Activated CD8-positive, alpha-beta T cell treated with anti-CD3 and anti-CD28 coated beads, Interleukin-2, amount 10 ng/mL, durations not matched to agents 7 days and 5 days (primary cell): ENCODE data around the gene UMPS. TPM values are rescaled to one million over a fixed set of nuclear protein-coding genes. Genes with fewer than 3 reads are reported as not detected.

Experiments
- ATAC-seq: fragments of 150-1000 bp; cut with Tn5 transposase; one replicate; pipeline ENCODE4 v1.10.0; 2021; ENCODE audit warnings: moderate library complexity
- CTCF ChIA-PET: fragments of 350-600 bp; sonication (Branson Sonifier 250); formaldehyde crosslinking; loops from one replicate; lab custom pipeline; 2021; ENCODE audit warnings: antibody characterized with exemption; lab: Charles Lee
- POLR2A ChIA-PET: fragments of 350-600 bp; sonication (Branson Sonifier 250); formaldehyde crosslinking; loops from one replicate; lab custom pipeline; 2021; ENCODE audit warnings: antibody characterized with exemption; lab: Charles Lee
- DNase-seq: peaks from one replicate; pipeline ENCODE4 v3.0.0-alpha.2; 2020
- H3K27ac Mint-ChIP-seq: one replicate; pipeline ENCODE4 v1.8.0; 2021; ENCODE audit warnings: mild to moderate bottlenecking, mixed read lengths
- H3K27me3 Mint-ChIP-seq: one replicate; pipeline ENCODE4 v1.8.0; 2021; ENCODE audit warnings: low read depth, mixed read lengths
- H3K36me3 Mint-ChIP-seq: one replicate; pipeline ENCODE4 v1.8.0; 2021; ENCODE audit warnings: low read depth, mixed read lengths
- H3K4me1 Mint-ChIP-seq: one replicate; pipeline ENCODE4 v1.8.0; 2021; ENCODE audit warnings: low read depth, mixed read lengths
- H3K4me3 Mint-ChIP-seq: one replicate; pipeline ENCODE4 v1.8.0; 2021; ENCODE audit warnings: mild to moderate bottlenecking, mixed read lengths
- H3K9me3 Mint-ChIP-seq: one replicate; pipeline ENCODE4 v1.8.0; 2022; ENCODE audit warnings: mixed read lengths; ENCODE audit not compliant: insufficient read depth
- total RNA-seq, 2 experiments: library from RNA; stranded (reverse); gene quantifications; one replicate each; pipeline ENCODE4 v1.2.3, GENCODE V29; 2021

UMPS gene
- total RNA-seq, 2 experiments from 2014 or later, result 32.9 to 38.8 TPM

DNA sequence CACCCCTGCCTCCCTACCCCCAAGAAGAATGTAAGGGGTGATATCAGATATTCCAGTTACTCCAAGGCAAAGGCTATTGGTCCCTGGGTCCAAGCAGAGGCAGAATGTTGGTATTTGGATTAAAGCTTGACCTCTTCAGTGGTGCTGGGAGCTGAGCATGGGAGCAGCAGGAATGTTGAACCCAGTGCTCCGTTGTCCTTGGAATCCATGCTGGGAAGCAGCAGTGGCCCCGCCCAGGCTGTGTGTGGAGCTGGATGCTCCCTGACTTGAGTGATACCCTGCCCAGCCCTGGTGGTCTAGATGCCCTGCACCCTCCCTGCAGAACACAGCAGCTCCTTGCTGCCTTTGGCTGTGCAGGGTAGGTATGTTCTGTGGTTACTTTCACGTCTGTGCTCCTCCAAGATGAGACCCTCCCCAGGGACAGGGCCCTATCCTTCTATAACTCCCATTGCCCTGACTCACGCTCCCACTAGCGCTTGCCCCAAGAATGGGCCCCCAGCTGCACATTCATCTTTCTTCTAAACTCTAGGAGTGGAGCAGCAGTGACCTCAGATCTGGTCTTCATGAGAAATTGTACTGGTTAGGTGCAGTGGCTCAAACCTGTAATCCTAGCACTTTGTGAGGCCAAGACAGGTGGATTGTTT is 35.1 kb downstream of the UMPS start:
- ATAC-seq (no peak), DNase-seq (no peak)
- Mint-ChIP-seq H3K4me1 (peaks cover 6% of the 10 kb centered on the region), H3K4me3 (no peak overlapping the region), H3K9me3 (no peaks in the 10 kb centered on the region), H3K36me3 (no peaks in the 10 kb centered on the region), H3K27me3 (peaks cover 3% of the 10 kb centered on the region), H3K27ac (no peak overlapping the region)
- POLR2A ChIA-PET, result no interaction called here
- CTCF ChIA-PET, result interaction anchor here (8.3 kb wide), 1 partner anchor 139 kb away, joined by 194 read pairs; no protein-coding TSS in a partner anchor

DNA sequence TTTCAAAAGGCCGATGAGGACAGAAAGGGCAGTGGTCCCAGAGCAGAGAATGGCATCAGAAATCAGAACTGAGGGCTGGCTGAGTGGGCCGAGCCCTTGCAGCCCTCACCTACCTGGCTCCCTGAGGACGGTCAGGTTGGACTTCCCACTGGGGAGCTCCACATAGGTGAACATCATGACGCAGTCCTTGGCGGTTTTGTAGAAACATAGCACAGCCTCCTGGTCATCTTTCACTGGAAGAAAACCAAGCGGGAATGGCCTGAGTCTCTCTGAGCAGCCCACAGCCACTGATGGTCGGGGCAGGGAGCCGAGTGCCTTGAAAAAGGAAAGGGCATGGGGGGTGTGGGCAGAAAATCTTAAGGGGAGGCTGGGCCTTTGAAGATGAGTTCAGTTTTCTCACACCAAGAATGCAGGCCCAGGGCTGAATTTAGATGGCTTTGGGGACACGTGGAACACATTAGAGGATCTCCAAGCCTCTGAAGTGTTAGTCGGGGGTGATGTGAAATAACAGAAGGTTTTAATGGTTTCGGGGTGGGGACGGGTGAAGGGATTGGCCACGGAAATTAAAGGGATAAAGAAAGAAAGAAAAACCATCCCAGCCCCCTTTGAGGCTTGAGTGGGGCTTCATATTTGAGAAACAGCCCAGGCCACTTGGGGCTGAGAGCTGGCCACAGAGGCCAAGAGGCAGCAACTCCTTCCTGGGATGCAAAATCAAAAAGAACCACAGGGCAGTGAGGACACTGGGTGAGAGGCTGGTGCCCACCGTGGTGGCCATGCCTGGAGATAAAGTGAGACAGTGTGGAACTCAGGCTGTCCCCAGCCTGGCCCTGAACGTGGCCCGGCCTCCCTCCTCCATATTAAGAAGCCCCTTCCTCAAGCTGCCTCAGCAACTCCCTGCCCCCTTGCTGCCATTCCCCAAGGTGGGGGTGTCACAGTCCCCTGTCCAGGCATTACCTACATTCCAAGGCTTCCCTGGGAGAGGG is 36.2 kb downstream of the UMPS start:
- ATAC-seq (no peak), DNase-seq (no peak)
- Mint-ChIP-seq H3K4me3 (no peak overlapping the region), H3K27ac (no peak overlapping the region), H3K9me3 (no peaks in the 10 kb centered on the region), H3K4me1 (peaks cover 3% of the 10 kb centered on the region), H3K36me3 (no peaks in the 10 kb centered on the region), H3K27me3 (peaks cover 9% of the 10 kb centered on the region)
- ChIA-PET POLR2A (no interaction called here), CTCF (interaction anchor here (0.8 to 5.6 kb wide), 2 partner anchors 133 to 136 kb away, joined by 3 to 33 read pairs; no protein-coding TSS in a partner anchor)

DNA sequence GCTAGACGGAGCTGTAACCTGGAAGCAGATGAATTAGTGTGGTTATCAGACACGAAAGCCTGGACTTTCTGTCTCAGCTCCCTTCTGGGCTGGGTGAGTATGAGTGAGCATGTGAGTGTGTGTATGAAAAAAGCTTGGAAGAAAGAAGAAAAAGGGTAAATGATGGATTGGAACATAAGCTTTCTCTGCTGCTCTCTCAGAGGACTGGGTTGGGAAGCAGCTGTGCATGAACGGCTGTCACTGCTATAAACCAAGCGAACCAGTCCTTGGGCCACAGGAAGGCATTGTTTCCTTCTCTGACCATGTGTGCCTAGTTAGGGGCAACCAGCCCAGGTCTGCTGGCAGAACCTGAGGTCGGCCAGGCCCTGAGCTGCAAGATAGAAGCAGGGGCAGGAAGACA is 37.0 kb downstream of the UMPS start:
- DNase-seq (no peak), ATAC-seq (no peak)
- no peaks in the 10 kb centered on the region for H3K4me1 Mint-ChIP-seq
- H3K27me3 Mint-ChIP-seq, result peaks cover 14% of the 10 kb centered on the region
- ChIA-PET CTCF (interaction anchor here (0.8 to 5.6 kb wide), 2 partner anchors 133 to 135 kb away, joined by 3 to 33 read pairs; no protein-coding TSS in a partner anchor), POLR2A (no interaction called here)
- H3K27ac Mint-ChIP-seq, result no peak overlapping the region
- no peaks in the 10 kb centered on the region for H3K36me3 Mint-ChIP-seq
- no peak overlapping the region for H3K4me3 Mint-ChIP-seq
- no peaks in the 10 kb centered on the region for H3K9me3 Mint-ChIP-seq

DNA sequence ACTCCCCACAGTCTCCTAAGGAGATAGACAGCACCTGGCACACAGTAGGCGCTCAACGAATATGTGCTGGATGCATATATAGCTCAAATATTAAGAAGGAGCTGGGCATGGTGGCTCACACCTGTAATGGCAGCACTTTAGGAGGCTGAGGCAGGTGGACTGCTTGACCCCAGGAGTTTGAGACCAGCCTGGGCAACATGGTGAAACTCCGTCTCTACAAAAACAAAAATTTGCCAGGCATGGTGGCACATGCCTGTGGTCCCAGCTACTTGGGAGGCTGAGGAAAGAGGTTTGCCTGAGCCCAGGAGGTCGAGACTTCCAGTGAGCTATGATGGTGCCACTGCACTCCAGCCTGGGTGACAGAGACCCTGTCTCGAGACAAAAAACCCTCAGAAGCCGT is 37.4 kb downstream of the UMPS start:
- Mint-ChIP-seq H3K27me3 (peaks cover 18% of the 10 kb centered on the region), H3K4me1 (no peaks in the 10 kb centered on the region)
- no peak for ATAC-seq

DNA sequence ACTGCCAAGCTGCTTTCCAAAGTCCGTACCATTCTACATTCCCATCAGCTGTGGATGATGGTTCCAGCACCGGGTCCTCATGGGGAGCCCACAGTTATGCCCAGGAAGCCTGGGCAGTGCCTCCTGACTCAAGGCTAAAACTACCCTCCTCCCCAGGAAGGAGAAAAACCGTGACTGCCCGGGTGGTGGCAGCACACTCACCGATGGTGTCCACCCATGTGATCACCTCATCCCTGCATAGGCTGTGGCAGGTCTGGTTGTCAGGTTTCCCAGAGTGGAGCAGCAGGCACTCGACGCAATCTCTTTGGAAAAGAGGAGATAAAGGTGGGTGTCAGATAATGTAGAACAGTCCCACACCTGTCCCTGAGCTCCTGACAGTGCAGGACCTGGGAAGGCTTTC is 38.6 kb downstream of the UMPS start:
- Mint-ChIP-seq H3K27me3 (peaks cover 19% of the 10 kb centered on the region), H3K27ac (no peak overlapping the region), H3K36me3 (no peaks in the 10 kb centered on the region), H3K4me1 (no peaks in the 10 kb centered on the region), H3K9me3 (no peaks in the 10 kb centered on the region), H3K4me3 (no peak overlapping the region)
- ATAC-seq (peak; percentile 39), DNase-seq (peak; percentile 37)
- ChIA-PET POLR2A (interaction anchor here (1.0 kb wide), 1 partner anchor 133 kb away, joined by 3 read pairs; no protein-coding TSS in a partner anchor), CTCF (interaction anchor here (0.7 to 5.6 kb wide), 2 partner anchors 15 to 133 kb away, joined by 3 to 33 read pairs; no protein-coding TSS in a partner anchor)

More for the DNA sequence above, 37.4 kb downstream of the UMPS start:
- no peaks in the 10 kb centered on the region for H3K36me3 Mint-ChIP-seq
- H3K4me3 Mint-ChIP-seq, result no peak overlapping the region
- no peaks in the 10 kb centered on the region for H3K9me3 Mint-ChIP-seq
- ChIA-PET POLR2A (no interaction called here), CTCF (interaction anchor here (0.8 to 5.6 kb wide), 2 partner anchors 132 to 134 kb away, joined by 3 to 33 read pairs; no protein-coding TSS in a partner anchor)
- DNase-seq, result no peak
- H3K27ac Mint-ChIP-seq, result no peak overlapping the region

DNA sequence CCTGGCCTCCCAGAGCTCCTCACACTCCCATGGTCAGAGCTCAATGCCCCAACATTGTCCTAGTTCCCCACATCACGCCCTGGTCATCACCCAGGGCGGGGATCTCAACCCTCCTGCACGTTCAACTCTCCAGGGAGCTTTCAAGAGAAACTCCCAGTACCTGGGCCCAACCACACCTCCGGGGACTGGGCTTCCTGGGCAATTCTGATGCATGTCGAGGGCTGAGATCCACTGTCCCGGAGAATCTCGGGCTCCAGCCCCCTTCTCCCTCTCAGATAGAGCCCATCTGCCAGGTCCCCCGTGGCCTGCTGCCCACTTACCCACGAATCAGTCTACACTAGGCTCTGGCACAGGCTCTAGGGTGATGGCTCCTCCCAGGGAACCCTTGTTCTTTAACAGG is 39.2 kb downstream of the UMPS start:
- Mint-ChIP-seq H3K4me3 (no peak overlapping the region), H3K27ac (no peak overlapping the region), H3K9me3 (no peaks in the 10 kb centered on the region), H3K4me1 (no peaks in the 10 kb centered on the region), H3K36me3 (no peaks in the 10 kb centered on the region), H3K27me3 (peaks cover 19% of the 10 kb centered on the region)
- CTCF ChIA-PET, result interaction anchor here (0.7 to 5.6 kb wide), 3 partner anchors 15 to 132 kb away, joined by 3 to 33 read pairs (median 3); no protein-coding TSS in a partner anchor
- DNase-seq (no peak), ATAC-seq (no peak)
- POLR2A ChIA-PET, result interaction anchor here (1.0 to 1.1 kb wide), 2 partner anchors 9 to 132 kb away, joined by 3 to 4 read pairs; no protein-coding TSS in a partner anchor

DNA sequence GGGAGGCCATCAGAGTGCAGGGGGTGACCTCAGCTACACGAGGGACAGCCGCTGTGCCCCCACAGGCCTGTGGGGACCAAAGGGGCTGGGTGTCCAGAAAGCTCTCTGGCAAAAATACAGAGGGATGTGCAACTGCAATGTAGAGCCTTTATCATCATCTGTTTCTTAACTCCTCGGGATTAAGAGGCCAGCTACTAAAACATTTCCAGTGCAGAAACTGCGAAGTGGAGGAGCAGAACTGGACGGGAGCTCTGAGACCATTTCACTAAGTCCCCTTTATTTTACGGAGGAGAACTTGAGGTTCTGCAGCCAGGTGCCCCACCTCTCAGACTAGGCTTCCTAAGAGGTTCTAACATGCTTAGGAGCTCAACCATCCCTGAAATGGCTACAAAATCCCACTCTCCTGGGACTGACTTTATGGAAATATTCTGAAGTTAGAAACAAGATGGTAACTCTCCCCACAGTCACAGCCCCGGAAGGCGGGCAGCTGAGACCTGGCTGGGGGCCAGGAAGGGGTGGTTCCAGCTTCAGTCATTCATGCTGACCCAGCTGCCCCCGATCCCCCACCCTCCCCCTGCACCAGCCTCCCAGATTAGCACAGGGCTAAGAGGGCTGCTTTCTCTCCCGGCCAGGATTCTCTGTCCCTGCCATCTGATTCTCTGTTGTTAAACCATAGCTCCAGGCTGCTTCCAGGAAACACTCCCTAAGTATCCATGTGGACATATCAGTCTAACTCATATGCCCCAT is 40.3 kb downstream of the UMPS start:
- H3K27me3 Mint-ChIP-seq, result peaks cover 19% of the 10 kb centered on the region
- H3K27ac Mint-ChIP-seq, result no peak overlapping the region
- ChIA-PET POLR2A (interaction anchor here (1.1 kb wide), 1 partner anchor 10 kb away, joined by 4 read pairs; no protein-coding TSS in a partner anchor), CTCF (interaction anchor here (2.9 to 5.6 kb wide), 2 partner anchors 9 to 131 kb away, joined by 22 to 33 read pairs; no protein-coding TSS in a partner anchor)
- no peaks in the 10 kb centered on the region for H3K36me3 Mint-ChIP-seq
- ATAC-seq (no peak), DNase-seq (no peak)
- no peaks in the 10 kb centered on the region for H3K4me1 Mint-ChIP-seq
- no peak overlapping the region for H3K4me3 Mint-ChIP-seq
- H3K9me3 Mint-ChIP-seq, result no peaks in the 10 kb centered on the region

GRCh38 chr3:124771083-124771445 is 40.8 kb downstream of the UMPS start:
- Mint-ChIP-seq H3K27ac (no peak overlapping the region), H3K4me1 (no peaks in the 10 kb centered on the region), H3K4me3 (no peak overlapping the region), H3K27me3 (peaks cover 19% of the 10 kb centered on the region), H3K9me3 (no peaks in the 10 kb centered on the region), H3K36me3 (no peaks in the 10 kb centered on the region)
- ChIA-PET CTCF (interaction anchor here (2.9 to 5.6 kb wide), 2 partner anchors 9 to 131 kb away, joined by 22 to 33 read pairs; no protein-coding TSS in a partner anchor), POLR2A (no interaction called here)
- DNase-seq (no peak), ATAC-seq (no peak)

GRCh38 chr3:124772081-124772831 is 42.0 kb downstream of the UMPS start:
- Mint-ChIP-seq H3K9me3 (no peaks in the 10 kb centered on the region), H3K4me1 (no peaks in the 10 kb centered on the region), H3K36me3 (no peaks in the 10 kb centered on the region), H3K27me3 (peaks cover 22% of the 10 kb centered on the region), H3K4me3 (no peak overlapping the region), H3K27ac (no peak overlapping the region)
- CTCF ChIA-PET, result interaction anchor here (1.1 to 5.6 kb wide), 3 partner anchors 11 to 134 kb away, joined by 3 to 33 read pairs (median 22); no protein-coding TSS in a partner anchor
- POLR2A ChIA-PET, result no interaction called here
- ATAC-seq (no peak), DNase-seq (no peak)

DNA sequence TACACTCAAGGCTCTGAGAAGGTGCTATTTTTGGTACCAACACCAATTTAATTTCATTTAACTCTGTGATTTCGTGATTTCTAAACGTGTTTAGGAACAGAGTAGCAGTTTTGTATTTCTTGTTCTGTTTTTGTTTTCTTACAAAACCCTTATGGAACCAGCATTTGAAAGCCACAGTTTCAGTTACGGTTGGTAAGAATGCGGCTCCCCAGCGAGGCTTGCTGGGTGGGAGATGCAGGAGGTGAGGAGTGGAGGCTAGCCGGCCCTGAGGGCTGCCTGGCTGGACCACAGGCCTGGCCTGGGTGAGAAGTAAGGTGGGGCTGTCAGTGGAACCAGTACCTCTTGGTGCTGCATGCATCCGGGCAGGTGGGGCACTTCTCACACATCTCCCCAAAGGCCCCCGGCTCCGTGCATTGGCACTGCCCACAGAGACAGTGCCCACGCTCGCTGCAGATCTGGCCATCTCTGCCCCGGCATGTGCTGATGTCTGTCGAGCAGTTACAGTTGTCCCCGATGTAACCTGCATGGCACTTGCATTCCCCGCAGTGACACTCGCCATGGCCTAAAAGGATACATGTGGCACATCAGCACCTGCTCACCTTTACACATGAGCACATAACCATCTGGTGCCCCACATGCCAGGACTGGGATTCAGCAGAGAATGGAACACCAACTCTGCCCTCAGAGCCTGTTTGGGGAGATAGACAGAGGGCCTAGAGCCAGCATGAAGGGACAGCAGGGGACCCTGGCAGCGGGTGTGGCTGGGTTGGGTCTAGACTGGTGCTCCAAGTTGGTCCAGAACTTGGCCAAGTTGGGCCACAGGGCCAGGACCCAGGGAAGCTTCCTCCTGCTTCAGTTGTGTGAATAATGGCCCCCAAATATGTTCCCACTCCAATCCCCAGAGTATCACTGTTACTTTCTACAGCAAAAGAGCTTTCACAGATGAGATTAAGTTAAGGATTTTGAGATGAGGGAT is 43.4 kb downstream of the UMPS start:
- ATAC-seq (no peak), DNase-seq (no peak)
- no peaks in the 10 kb centered on the region for H3K9me3 Mint-ChIP-seq
- CTCF ChIA-PET, result no interaction called here
- peaks cover 23% of the 10 kb centered on the region for H3K27me3 Mint-ChIP-seq
- POLR2A ChIA-PET, result no interaction called here
- H3K4me1 Mint-ChIP-seq, result no peaks in the 10 kb centered on the region
- H3K4me3 Mint-ChIP-seq, result no peak overlapping the region
- H3K27ac Mint-ChIP-seq, result no peak overlapping the region
- H3K36me3 Mint-ChIP-seq, result no peaks in the 10 kb centered on the region
